ENCODE measurements around the gene CADM1.

The CADM1 gene

DNA sequence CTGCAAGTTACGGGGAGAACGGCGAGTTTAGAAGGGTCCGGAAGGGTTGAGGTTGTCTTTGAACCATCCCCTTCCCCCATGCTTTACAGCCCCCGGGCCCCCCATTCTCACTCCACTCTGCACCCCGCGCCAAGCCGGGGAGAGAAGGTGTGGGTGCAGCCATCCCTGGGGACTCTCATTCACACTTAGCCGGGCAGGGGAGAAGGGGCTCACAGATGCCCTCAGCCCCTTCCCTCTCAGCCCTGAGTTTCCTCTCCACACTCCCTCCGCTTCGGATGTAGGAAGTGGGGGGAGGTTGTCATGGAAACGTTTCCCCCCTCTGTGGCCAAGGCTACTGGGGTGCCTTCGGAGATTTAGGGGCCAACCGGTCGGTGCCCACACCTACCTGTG, 334 bp downstream of the CADM1 start:
- no peaks in the 10 kb centered on the region for H3F3A ChIP-seq (ENCODE audit: control insufficient read depth, insufficient read depth)
- no peak overlapping the region for H3K27ac ChIP-seq (ENCODE audit: low read depth, low read length)
- H3K4me3 ChIP-seq (ENCODE audit: low read length): no peak overlapping the region
- H3K27me3 ChIP-seq (ENCODE audit: control insufficient read depth, low read length): peaks cover 8% of the 10 kb centered on the region
- no peaks in the 10 kb centered on the region for H4K20me1 ChIP-seq (ENCODE audit: control insufficient read depth, insufficient read depth, low read depth, low read length)
- no peaks in the 10 kb centered on the region for H3K9me2 ChIP-seq (replicated peaks; ENCODE audit: control insufficient read depth, low read length)
- TF ChIP-seq EZH2phosphoT487 (IDR thresholded peaks at IDR 0.05; ENCODE audit: borderline replicate concordance, low read length): no peak
- TF ChIP-seq, protein P1, sequence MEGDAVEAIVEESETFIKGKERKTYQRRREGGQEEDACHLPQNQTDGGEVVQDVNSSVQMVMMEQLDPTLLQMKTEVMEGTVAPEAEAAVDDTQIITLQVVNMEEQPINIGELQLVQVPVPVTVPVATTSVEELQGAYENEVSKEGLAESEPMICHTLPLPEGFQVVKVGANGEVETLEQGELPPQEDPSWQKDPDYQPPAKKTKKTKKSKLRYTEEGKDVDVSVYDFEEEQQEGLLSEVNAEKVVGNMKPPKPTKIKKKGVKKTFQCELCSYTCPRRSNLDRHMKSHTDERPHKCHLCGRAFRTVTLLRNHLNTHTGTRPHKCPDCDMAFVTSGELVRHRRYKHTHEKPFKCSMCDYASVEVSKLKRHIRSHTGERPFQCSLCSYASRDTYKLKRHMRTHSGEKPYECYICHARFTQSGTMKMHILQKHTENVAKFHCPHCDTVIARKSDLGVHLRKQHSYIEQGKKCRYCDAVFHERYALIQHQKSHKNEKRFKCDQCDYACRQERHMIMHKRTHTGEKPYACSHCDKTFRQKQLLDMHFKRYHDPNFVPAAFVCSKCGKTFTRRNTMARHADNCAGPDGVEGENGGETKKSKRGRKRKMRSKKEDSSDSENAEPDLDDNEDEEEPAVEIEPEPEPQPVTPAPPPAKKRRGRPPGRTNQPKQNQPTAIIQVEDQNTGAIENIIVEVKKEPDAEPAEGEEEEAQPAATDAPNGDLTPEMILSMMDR (IDR thresholded peaks at IDR 0.05; ENCODE audit: low read depth, low read length, poor library complexity, severe bottlenecking): no peak
- H3K4me1 ChIP-seq (ENCODE audit: control insufficient read depth, low read length): no peaks in the 10 kb centered on the region
- H3K79me2 ChIP-seq (ENCODE audit: control insufficient read depth, low read length): no peaks in the 10 kb centered on the region
- H3K9me3 ChIP-seq (ENCODE audit: control insufficient read depth, insufficient read depth, low read length): no peaks in the 10 kb centered on the region
- H3K4me2 ChIP-seq (ENCODE audit: low read length): no peak overlapping the region
- no peaks in the 10 kb centered on the region for H3K36me3 ChIP-seq (ENCODE audit: control insufficient read depth, low read length)

DNA sequence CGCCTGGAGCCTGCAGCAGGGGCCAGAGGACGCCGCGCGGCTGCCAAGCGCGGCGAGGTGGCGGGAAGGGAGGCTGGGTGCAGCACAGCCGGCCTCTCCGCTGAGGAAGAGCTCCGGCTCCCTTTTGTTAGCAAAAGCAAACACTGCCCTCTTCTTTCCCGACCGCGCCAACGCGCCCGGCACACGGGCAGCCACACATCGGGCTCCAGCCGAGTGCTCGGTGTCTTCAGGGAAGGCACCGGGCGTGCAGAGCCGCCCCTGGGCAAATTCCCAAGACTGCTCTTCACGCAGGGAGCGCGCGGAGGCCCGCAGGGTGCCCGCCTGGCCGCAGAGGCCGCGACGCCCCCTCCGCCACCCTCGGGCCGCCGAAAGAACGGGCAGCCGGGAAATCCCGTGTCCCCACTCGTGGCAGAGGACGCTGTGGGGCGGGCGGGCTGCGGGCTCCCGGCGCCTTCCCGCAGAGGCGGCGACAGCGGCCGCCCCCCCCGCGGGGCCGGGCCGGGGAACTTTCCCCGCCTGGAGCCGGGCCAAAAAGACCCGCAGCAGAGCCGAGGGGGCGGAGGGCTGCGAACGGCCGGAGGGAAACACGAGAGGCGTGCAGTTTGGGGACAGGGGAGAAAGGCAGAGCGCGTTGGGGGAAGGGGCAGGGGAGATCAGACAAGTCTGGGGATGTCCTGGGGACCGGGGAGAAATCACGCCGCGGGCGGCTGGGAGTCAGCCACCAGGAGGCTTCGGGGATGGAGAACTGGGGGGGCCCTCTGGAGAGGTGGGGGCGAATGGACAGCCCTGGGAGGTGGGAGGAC, 931 bp downstream of the CADM1 start:
- Histone ChIP-seq H3K79me2 (ENCODE audit: control insufficient read depth, low read length) (no peaks in the 10 kb centered on the region), H3K9me3 (ENCODE audit: control insufficient read depth, insufficient read depth, low read length) (no peaks in the 10 kb centered on the region), H3K4me2 (ENCODE audit: low read length) (no peak overlapping the region), H3K36me3 (ENCODE audit: control insufficient read depth, low read length) (no peaks in the 10 kb centered on the region), H3F3A (ENCODE audit: control insufficient read depth, insufficient read depth) (no peaks in the 10 kb centered on the region), H3K9me2 (replicated peaks; ENCODE audit: control insufficient read depth, low read length) (no peaks in the 10 kb centered on the region), H3K27ac (ENCODE audit: low read depth, low read length) (no peak overlapping the region), H3K27me3 (ENCODE audit: control insufficient read depth, low read length) (peaks cover 8% of the 10 kb centered on the region), H3K4me1 (ENCODE audit: control insufficient read depth, low read length) (no peaks in the 10 kb centered on the region), H3K4me3 (ENCODE audit: low read length) (no peak overlapping the region), H4K20me1 (ENCODE audit: control insufficient read depth, insufficient read depth, low read depth, low read length) (no peaks in the 10 kb centered on the region)
- TF ChIP-seq EZH2phosphoT487 (IDR thresholded peaks at IDR 0.05; ENCODE audit: borderline replicate concordance, low read length): no peak
- TF ChIP-seq, protein P1 (IDR thresholded peaks at IDR 0.05; ENCODE audit: low read depth, low read length, poor library complexity, severe bottlenecking): no peak

DNA sequence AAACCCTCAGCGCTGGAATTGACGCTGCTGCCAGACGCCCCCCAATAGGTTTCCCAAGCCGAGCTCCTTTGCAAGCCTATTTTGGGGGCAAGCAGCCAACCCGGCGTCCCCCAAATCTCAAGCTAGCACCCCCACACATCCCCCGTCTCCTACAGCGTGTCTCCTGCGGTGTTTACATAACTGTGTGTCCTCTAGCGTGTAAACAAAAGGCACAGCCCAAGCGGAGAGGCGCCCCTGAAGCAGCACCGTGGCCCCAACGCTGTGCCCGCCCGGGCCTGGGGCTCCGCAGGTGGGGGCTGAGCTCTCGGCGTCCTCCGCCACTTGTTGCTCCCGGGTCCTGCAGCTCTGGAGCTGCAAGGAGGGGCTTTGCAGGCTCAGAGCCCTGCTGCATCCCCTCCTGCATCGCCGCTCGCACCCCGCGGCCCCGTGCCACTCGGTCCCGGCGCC, 1.6 kb downstream of the CADM1 start:
- Histone ChIP-seq H3K36me3 (ENCODE audit: control insufficient read depth, low read length) (no peaks in the 10 kb centered on the region), H3K79me2 (ENCODE audit: control insufficient read depth, low read length) (no peaks in the 10 kb centered on the region), H3K9me2 (replicated peaks; ENCODE audit: control insufficient read depth, low read length) (no peaks in the 10 kb centered on the region), H3K27me3 (ENCODE audit: control insufficient read depth, low read length) (peaks cover 8% of the 10 kb centered on the region), H3K27ac (ENCODE audit: low read depth, low read length) (no peak overlapping the region), H3K4me3 (ENCODE audit: low read length) (no peak overlapping the region), H4K20me1 (ENCODE audit: control insufficient read depth, insufficient read depth, low read depth, low read length) (no peaks in the 10 kb centered on the region), H3K4me2 (ENCODE audit: low read length) (no peak overlapping the region), H3K4me1 (ENCODE audit: control insufficient read depth, low read length) (no peaks in the 10 kb centered on the region), H3F3A (ENCODE audit: control insufficient read depth, insufficient read depth) (no peaks in the 10 kb centered on the region), H3K9me3 (ENCODE audit: control insufficient read depth, insufficient read depth, low read length) (no peaks in the 10 kb centered on the region)
- TF ChIP-seq EZH2phosphoT487 (IDR thresholded peaks at IDR 0.05; ENCODE audit: borderline replicate concordance, low read length): no peak
- TF ChIP-seq, protein P1 (IDR thresholded peaks at IDR 0.05; ENCODE audit: low read depth, low read length, poor library complexity, severe bottlenecking): no peak
